HG03571 (cell line): Measurements from ENCODE around the gene ARHGEF10L.

Experiments
- ATAC-seq: cut with Tn5 transposase; IDR thresholded peaks from one replicate; pipeline ENCODE4 v1.9.1; 2021; ENCODE audit not compliant: unreplicated experiment

The ARHGEF10L gene

GRCh38 chr1:17653728-17654351, 114.3 kb downstream of the ARHGEF10L start:
- ATAC-seq, result no peak

- no peak for ATAC-seq
These were observed 115.0 kb downstream of the ARHGEF10L start for GRCh38 chr1:17654519-17654918.

DNA sequence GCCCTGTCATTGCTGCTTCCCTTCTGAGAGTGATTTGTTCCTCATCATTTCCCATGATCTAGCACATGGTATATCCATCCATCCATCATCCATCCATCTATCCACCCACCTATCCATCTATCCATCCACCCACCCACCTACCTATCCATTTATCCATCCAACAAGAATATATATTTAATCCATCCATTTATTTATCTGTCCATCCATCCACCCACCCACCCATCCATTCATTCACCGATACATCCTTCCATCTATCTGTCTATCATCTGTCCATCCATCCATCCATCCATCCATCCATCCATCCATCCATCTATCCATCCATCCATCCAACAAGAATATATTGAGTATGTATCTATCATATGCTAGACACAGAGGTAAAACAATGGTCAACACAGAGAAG, 115.7 kb downstream of the ARHGEF10L start:
- no peak for ATAC-seq

DNA sequence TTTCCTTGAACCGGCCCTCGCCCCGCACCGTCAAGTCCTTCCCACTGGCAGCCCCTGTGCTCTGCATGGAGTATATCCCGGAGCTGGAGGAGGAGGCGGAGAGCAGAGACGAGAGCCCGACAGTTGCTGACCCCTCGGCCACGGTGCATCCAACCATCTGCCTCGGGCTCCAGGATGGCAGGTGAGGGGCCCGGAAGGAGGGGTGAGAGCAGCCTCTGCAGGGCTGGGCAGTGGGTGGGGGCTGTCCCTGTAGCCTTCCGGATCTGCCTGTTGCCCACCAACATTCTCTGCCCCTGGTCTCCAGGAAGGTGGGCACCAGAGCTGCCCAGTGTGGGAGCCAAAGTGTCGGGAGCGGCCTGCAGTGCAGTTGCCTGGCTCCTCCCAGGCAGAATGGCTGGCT, 116.4 kb downstream of the ARHGEF10L start:
- ATAC-seq, result no peak

GRCh38 chr1:17657436-17657835, 117.9 kb downstream of the ARHGEF10L start:
- no peak for ATAC-seq

- ATAC-seq, result no peak
These were observed 119.3 kb downstream of the ARHGEF10L start for GRCh38 chr1:17658837-17659236.

- ATAC-seq, result no peak
These were observed 122.2 kb downstream of the ARHGEF10L start for GRCh38 chr1:17661546-17662157.

DNA sequence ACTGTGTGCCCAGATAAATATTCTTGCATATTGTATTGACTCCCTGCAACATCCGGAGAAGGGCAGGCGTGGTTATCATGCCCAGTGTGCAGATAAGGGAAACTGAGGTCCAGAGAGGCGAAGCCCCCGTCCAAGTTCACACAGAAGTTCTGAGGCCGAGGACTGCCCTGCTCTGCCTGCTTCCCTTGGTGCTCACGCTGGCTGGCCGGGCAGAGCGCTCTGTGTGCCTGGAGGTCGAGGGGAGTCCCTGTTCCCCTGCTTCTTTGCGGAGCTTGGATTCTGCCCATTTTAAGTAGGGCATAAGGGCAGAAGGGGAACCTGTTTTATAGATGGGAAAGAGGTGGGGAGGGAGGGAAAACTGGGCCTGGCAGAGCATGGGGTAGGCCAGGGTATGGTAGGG, 122.8 kb downstream of the ARHGEF10L start:
- ATAC-seq, result no peak

DNA sequence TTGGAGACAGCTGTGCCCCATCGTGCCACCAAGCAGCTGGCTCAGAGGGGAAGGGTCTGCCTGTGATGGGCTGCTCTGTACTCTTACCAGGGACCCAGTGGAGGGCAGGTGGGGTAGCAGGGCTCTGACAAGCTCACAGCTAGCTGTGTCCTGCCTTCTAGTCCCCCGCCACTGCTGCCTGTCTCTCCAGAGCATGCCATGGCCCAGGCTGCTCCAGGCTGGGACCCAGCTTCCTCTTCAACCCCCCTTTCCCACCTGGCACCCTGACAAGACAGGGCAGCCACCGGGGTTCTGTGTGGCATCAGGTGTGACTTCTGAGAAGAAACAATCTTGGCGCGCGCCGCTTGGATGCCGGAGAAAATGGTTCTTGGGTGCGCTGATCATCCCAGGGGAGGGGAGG, 123.3 kb downstream of the ARHGEF10L start:
- no peak for ATAC-seq

- no peak for ATAC-seq
These were observed 124.1 kb downstream of the ARHGEF10L start for GRCh38 chr1:17663646-17664045.

GRCh38 chr1:17664322-17664721, 124.8 kb downstream of the ARHGEF10L start:
- ATAC-seq, result no peak

GRCh38 chr1:17665054-17665453, 125.6 kb downstream of the ARHGEF10L start:
- ATAC-seq, result no peak

- ATAC-seq, result no peak
These were observed 126.6 kb downstream of the ARHGEF10L start for GRCh38 chr1:17665950-17666720.

- no peak for ATAC-seq
These were observed 128.1 kb downstream of the ARHGEF10L start for GRCh38 chr1:17667641-17668040.

DNA sequence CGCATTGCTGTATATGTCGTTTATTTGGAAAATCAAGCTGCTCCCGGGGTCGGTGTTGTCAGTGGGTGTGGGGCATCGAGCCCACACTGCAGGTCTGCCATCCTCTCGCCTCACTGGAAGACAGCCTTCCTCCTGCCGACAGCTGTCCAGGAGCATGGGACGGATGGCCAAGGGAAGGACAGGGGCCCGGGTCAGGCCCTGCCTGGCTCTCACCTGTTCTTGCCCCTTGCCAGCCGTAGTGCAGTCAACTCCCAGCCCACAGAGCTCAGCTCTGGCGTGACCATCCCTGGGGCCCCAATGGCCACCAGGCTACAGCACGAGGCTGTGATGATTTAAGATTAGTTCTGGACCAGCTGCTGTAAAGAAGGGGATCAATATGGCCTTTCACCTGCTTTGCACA, 128.7 kb downstream of the ARHGEF10L start:
- ATAC-seq, result no peak

DNA sequence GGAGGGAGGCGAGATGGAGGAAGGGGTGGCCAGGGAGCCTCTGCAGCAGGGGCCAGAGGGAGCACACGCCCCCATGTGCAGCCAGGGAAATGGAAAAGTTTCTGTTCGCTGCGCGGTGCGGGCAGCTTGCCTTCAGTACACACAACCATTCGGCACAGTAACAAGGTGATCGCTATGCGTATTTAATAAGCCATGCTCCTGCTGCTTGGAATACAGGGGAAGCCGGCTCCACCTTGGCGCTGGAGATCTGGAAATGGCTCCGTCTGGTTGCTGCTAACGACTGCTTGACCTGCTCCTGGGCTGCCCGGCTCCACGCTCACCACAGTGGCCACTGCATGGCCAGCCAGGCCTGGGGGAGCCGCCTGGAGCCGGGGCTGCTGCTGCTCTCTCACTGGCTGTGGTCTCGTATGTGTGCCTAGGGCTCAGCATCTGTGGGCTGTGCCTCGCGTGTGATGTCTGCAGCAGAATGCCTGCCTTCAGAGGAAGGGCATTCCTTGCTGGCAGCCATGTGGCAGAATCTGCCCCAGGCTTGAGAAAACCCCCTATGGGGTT, 129.2 kb downstream of the ARHGEF10L start:
- ATAC-seq, result no peak

DNA sequence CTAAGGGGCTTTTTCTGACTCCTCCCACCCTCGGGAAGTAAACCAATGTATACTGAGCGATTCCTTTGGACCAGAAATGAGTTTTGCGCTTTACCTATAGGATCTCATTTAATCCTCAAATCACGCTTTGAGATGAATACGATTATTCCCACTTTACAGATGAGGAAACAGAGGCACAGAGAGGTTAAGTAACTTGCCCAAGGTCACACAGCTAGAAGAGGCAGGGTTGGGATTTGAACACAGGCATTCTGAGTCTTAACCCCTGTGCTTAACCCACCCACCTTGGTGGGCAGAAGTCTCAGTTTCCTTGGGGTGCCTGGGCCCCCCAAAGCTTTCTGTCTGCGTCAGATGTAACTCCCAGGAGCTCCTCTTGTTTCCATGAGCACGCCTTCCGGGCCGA, 129.8 kb downstream of the ARHGEF10L start:
- no peak for ATAC-seq

- no peak for ATAC-seq
These were observed 130.5 kb downstream of the ARHGEF10L start for GRCh38 chr1:17669866-17670451.

- ATAC-seq, result no peak
These were observed 131.3 kb downstream of the ARHGEF10L start for GRCh38 chr1:17670587-17671313.

DNA sequence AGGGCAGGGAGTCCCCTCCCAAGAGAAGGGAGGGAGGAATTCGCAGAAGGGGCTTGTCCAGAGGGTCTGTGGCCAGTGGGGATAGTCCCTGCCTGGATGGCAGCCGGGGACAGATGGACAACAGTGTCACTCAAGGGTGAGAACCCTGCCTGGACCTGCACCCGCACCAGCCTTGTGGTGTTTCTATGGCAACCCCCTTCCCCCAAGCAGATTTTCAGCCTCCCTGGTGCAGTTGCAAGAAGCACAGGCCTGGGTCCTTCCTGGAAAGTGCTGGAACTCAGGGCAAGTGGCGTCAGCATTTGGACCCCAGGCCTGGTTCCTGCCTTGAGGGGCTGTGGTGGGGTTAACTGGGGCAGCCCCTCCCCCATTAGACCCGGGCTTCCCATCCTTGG, 131.8 kb downstream of the ARHGEF10L start:
- no peak for ATAC-seq

DNA sequence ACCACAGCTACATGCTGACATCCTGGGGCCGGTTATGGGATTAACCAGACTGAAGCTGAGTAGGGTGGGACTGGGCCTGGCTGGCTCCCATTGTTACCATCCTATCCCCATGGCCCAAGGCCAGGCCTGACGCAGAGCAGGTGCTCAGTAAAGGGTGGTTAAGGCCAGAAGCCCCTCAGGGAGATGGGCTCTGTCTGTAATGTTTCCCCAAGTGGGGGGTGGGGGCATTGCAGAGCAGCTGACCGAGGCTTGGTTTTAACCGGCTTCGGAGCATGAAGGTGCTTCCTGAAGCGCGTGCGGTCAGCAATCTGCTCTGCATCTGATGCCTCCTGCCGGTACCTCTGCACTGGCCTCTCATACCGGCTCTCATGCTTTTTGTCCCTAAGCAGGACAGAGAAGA, 132.2 kb downstream of the ARHGEF10L start:
- ATAC-seq, result no peak
